ENCODE data around the gene GALNT7. TPM values are rescaled to one million over a fixed set of nuclear protein-coding genes. Genes with fewer than 3 reads are reported as not detected.

Gene GALNT7
- total RNA-seq, 1 experiment from 2014 or later: 13.8 TPM

- no peaks in the 10 kb centered on the region for H3K4me1 ChIP-seq (ENCODE audit: insufficient read depth, low read length)
- peaks cover 15% of the 10 kb centered on the region; the same call in 1 of the 2 replicates for H3K9me3 ChIP-seq (ENCODE audit: low read length)
- H3K4me3 ChIP-seq (ENCODE audit: low read length): no peak overlapping the region
- DNase-seq: no peak
- POLR2A ChIA-PET (ENCODE audit: unreplicated experiment): no interaction called here
- H2AFZ ChIP-seq (ENCODE audit: low read length): no peak overlapping the region
- H3K9ac ChIP-seq (ENCODE audit: low read length): no peak overlapping the region
- CTCF ChIA-PET: no interaction called here
- no peak overlapping the region for H3K27ac ChIP-seq (ENCODE audit: low read length)
- TF ChIP-seq CTCF (conservative IDR thresholded peaks at IDR 0.05; ENCODE audit: low read depth, low read length) (no peak), EZH2phosphoT487 (IDR thresholded peaks at IDR 0.05; ENCODE audit: borderline replicate concordance, low read length) (no peak), EZH2 (IDR thresholded peaks at IDR 0.05; ENCODE audit: low read length, unreplicated experiment) (no peak)
- ATAC-seq: no peak
- BruUV-seq (replicated peaks): no TSS peak
- H3K9me2 ChIP-seq (replicated peaks; ENCODE audit: low read length): no peaks in the 10 kb centered on the region
- no peaks in the 10 kb centered on the region for H3K79me2 ChIP-seq (ENCODE audit: low read length)
- peaks cover 15% of the 10 kb centered on the region; the same call in 1 of the 2 replicates for H3K36me3 ChIP-seq (ENCODE audit: low read depth, low read length)
- intact Hi-C loops (cut with micrococcal nuclease): no loop called here
- H4K20me1 ChIP-seq (ENCODE audit: low read length): no peaks in the 10 kb centered on the region
- H3K27me3 ChIP-seq (ENCODE audit: low read length): no peaks in the 10 kb centered on the region
- no peak overlapping the region for H3K4me2 ChIP-seq (ENCODE audit: low read length)
- H3F3A ChIP-seq (ENCODE audit: low read length, unreplicated experiment): no peaks in the 10 kb centered on the region
Measured at GRCh38 chr4:173282256-173282562, 113.6 kb downstream of the GALNT7 start.

- Histone ChIP-seq H3K9me2 (replicated peaks; ENCODE audit: low read length) (no peaks in the 10 kb centered on the region), H3K36me3 (ENCODE audit: low read depth, low read length) (peaks cover 15% of the 10 kb centered on the region; the same call in 1 of the 2 replicates), H3K9me3 (ENCODE audit: low read length) (peaks cover 15% of the 10 kb centered on the region; the same call in 1 of the 2 replicates), H4K20me1 (ENCODE audit: low read length) (no peaks in the 10 kb centered on the region), H2AFZ (ENCODE audit: low read length) (no peak overlapping the region), H3K79me2 (ENCODE audit: low read length) (no peaks in the 10 kb centered on the region), H3K4me3 (ENCODE audit: low read length) (no peak overlapping the region), H3K4me2 (ENCODE audit: low read length) (no peak overlapping the region), H3K4me1 (ENCODE audit: insufficient read depth, low read length) (no peaks in the 10 kb centered on the region), H3K27me3 (ENCODE audit: low read length) (no peaks in the 10 kb centered on the region), H3F3A (ENCODE audit: low read length, unreplicated experiment) (no peaks in the 10 kb centered on the region), H3K9ac (ENCODE audit: low read length) (no peak overlapping the region), H3K27ac (ENCODE audit: low read length) (no peak overlapping the region)
- intact Hi-C loops (cut with micrococcal nuclease): no loop called here
- ATAC-seq (no peak), DNase-seq (no peak)
- BruUV-seq (replicated peaks): no TSS peak
- TF ChIP-seq EZH2 (IDR thresholded peaks at IDR 0.05; ENCODE audit: low read length, unreplicated experiment): no peak
- no peak for TF ChIP-seq CTCF (conservative IDR thresholded peaks at IDR 0.05; ENCODE audit: low read depth, low read length)
- no peak for TF ChIP-seq EZH2phosphoT487 (IDR thresholded peaks at IDR 0.05; ENCODE audit: borderline replicate concordance, low read length)
- ChIA-PET CTCF (no interaction called here), POLR2A (ENCODE audit: unreplicated experiment) (no interaction called here)
Measured at GRCh38 chr4:173282626-173283025, 114.0 kb downstream of the GALNT7 start.

- Histone ChIP-seq H3K27ac (ENCODE audit: low read length) (no peak overlapping the region), H3K79me2 (ENCODE audit: low read length) (no peaks in the 10 kb centered on the region), H3K27me3 (ENCODE audit: low read length) (no peaks in the 10 kb centered on the region), H3K36me3 (ENCODE audit: low read depth, low read length) (peaks cover 15% of the 10 kb centered on the region; the same call in 1 of the 2 replicates), H3K9ac (ENCODE audit: low read length) (no peak overlapping the region), H3F3A (ENCODE audit: low read length, unreplicated experiment) (no peaks in the 10 kb centered on the region), H3K4me2 (ENCODE audit: low read length) (no peak overlapping the region), H3K4me1 (ENCODE audit: insufficient read depth, low read length) (no peaks in the 10 kb centered on the region), H3K9me2 (replicated peaks; ENCODE audit: low read length) (no peaks in the 10 kb centered on the region), H3K4me3 (ENCODE audit: low read length) (no peak overlapping the region), H3K9me3 (ENCODE audit: low read length) (peaks cover 15% of the 10 kb centered on the region; the same call in 1 of the 2 replicates), H2AFZ (ENCODE audit: low read length) (no peak overlapping the region), H4K20me1 (ENCODE audit: low read length) (no peaks in the 10 kb centered on the region)
- intact Hi-C loops (cut with micrococcal nuclease): no loop called here
- TF ChIP-seq EZH2phosphoT487 (IDR thresholded peaks at IDR 0.05; ENCODE audit: borderline replicate concordance, low read length): no peak
- no peak for TF ChIP-seq CTCF (conservative IDR thresholded peaks at IDR 0.05; ENCODE audit: low read depth, low read length)
- no TSS peak for BruUV-seq (replicated peaks)
- ChIA-PET POLR2A (ENCODE audit: unreplicated experiment) (no interaction called here), CTCF (no interaction called here)
- ATAC-seq: no peak
- DNase-seq: no peak
Measured at GRCh38 chr4:173284463-173284862, 115.9 kb downstream of the GALNT7 start.

Measured in PC-3 (cell line).